ENCODE data around the gene TSPAN2. TPM values are rescaled to one million over a fixed set of nuclear protein-coding genes. Genes with fewer than 3 reads are reported as not detected.

Gene TSPAN2
- total RNA-seq, 2 donors from 2014 or later, result 2.6 to 4.0 TPM

GRCh38 chr1:115063228-115063901 is 25.9 kb downstream of the TSPAN2 start:
- 75 to 80% methylated on average over 7 of the region's 7 CpGs for WGBS, 2 donors
- Histone ChIP-seq H3K27ac (peak overlapping the region in 1 of 4 donors; percentile 49), H3K36me3 (replicated peaks in 1 of 2; ENCODE audit: insufficient read depth in 1 of 2, low read depth in 2 of 2) (no peaks in the 10 kb centered on the region), H3K27me3 (no peaks in the 10 kb centered on the region), H3K4me1 (peaks cover 10% of the 10 kb centered on the region), H3K9me3 (no peaks in the 10 kb centered on the region), H3K4me3 (no peak overlapping the region)
- DNase-seq (no peak), ATAC-seq (no peak)
- TF ChIP-seq POLR2A (IDR thresholded peaks at IDR 0.05), result no peak
- no peak for TF ChIP-seq CTCF (IDR thresholded peaks at IDR 0.05)
- intact Hi-C loops (cut with DNase I), result no loop called here

- Histone ChIP-seq H3K4me1 (peaks cover 5% of the 10 kb centered on the region), H3K4me3 (no peak overlapping the region), H3K27ac (peak overlapping the region in 3 of 4 donors; percentile 15 to 49 (median 29)), H3K36me3 (replicated peaks in 1 of 2; ENCODE audit: insufficient read depth in 1 of 2, low read depth in 2 of 2) (no peaks in the 10 kb centered on the region), H3K9me3 (no peaks in the 10 kb centered on the region), H3K27me3 (no peaks in the 10 kb centered on the region)
- DNase-seq (peak; percentile 23 to 54 (median 42)), ATAC-seq (peak; percentile 77)
- 53 to 73% methylated on average over 7 of the region's 7 CpGs for WGBS, 2 donors
- TF ChIP-seq CTCF (IDR thresholded peaks at IDR 0.05) (no peak), POLR2A (IDR thresholded peaks at IDR 0.05) (no peak)
- intact Hi-C loops (cut with DNase I), result no loop called here
These were observed 26.7 kb downstream of the TSPAN2 start for GRCh38 chr1:115062542-115063004.

GRCh38 chr1:115060501-115060900 is 28.8 kb downstream of the TSPAN2 start:
- ATAC-seq, result no peak
- intact Hi-C loops (cut with DNase I), result no loop called here
- Histone ChIP-seq H3K27ac (no peak overlapping the region), H3K4me1 (peaks cover 5% of the 10 kb centered on the region), H3K36me3 (replicated peaks in 1 of 2; ENCODE audit: insufficient read depth in 1 of 2, low read depth in 2 of 2) (no peaks in the 10 kb centered on the region), H3K9me3 (no peaks in the 10 kb centered on the region), H3K27me3 (no peaks in the 10 kb centered on the region), H3K4me3 (no peak overlapping the region)
- TF ChIP-seq POLR2A (IDR thresholded peaks at IDR 0.05) (no peak), CTCF (IDR thresholded peaks at IDR 0.05) (no peak)
- 48 to 54% methylated on average over 4 of the region's 4 CpGs for WGBS, 2 donors
- no peak for DNase-seq

GRCh38 chr1:115059316-115059715 is 30.0 kb downstream of the TSPAN2 start:
- Histone ChIP-seq H3K4me3 (no peak overlapping the region), H3K4me1 (peaks cover 5% of the 10 kb centered on the region), H3K27me3 (no peaks in the 10 kb centered on the region), H3K36me3 (replicated peaks in 1 of 2; ENCODE audit: insufficient read depth in 1 of 2, low read depth in 2 of 2) (no peaks in the 10 kb centered on the region), H3K9me3 (no peaks in the 10 kb centered on the region), H3K27ac (no peak overlapping the region)
- intact Hi-C loops (cut with DNase I), result no loop called here
- ATAC-seq, result no peak
- DNase-seq, result no peak
- 48 to 50% methylated on average over 2 of the region's 2 CpGs for WGBS, 2 donors
- TF ChIP-seq POLR2A (IDR thresholded peaks at IDR 0.05) (no peak), CTCF (IDR thresholded peaks at IDR 0.05) (no peak)

Data from body of pancreas (tissue), 4 donors.